ENCODE results near the gene ERC2. TPM values are rescaled to one million over a fixed set of nuclear protein-coding genes. Genes with fewer than 3 reads are reported as not detected.
"Not testable (repeated sequence)": the region's sequence is repeated elsewhere in the genome, so short reads cannot be mapped to it uniquely, and the experiment has no call there.

The ERC2 gene
- total RNA-seq, 1 donor from 2014 or later, result not detected

DNA sequence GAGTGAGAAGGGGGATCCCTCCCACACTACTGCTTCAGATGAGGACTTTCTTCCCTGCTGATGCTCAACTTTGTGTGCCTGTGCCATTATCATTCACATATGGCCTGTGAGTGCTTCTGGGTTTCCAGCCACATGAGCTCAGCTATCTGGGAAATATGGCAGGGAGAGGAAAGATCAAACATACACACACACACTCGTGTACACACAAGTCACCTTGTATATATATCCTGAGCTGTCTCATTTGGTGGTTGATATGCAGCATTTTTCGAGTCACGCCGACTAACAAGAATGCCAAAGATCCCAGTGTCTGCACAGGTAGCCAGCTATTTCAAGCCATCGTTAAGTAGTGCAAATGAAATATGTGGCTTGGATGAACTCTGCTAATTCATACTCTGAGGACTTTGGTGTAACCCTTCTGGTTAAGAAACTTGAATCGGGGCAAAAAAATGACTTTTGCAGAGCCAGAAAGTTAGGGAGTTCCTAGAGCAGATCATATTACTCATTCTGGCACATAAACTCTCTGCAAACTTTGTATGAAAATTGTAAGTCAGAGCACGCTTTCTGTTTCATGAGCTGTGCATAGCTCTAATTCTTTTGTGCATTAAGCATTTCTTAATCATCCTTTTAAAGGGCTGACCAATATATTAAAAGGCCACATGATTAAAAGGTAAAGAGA is 956.2 kb downstream of the ERC2 start:
- Mint-ChIP-seq H3K9me3 (no peaks in the 10 kb centered on the region), H3K27ac (no peak overlapping the region)
- DNase-seq, result no peak

GRCh38 chr3:55508335-55508734 is 959.9 kb downstream of the ERC2 start:
- H3K4me3 Mint-ChIP-seq, result no peak overlapping the region
- no peaks in the 10 kb centered on the region for H3K4me1 Mint-ChIP-seq
- intact Hi-C loops (cut with micrococcal nuclease), result no loop called here
- H3K9me3 Mint-ChIP-seq, result no peaks in the 10 kb centered on the region
- no peak overlapping the region for H3K27ac Mint-ChIP-seq
- no peak for DNase-seq
- H3K36me3 Mint-ChIP-seq (ENCODE audit: low read depth), result no peaks in the 10 kb centered on the region
- H3K27me3 Mint-ChIP-seq, result no peaks in the 10 kb centered on the region

More for the DNA sequence above, 956.2 kb downstream of the ERC2 start:
- H3K4me1 Mint-ChIP-seq, result no peaks in the 10 kb centered on the region
- intact Hi-C loops (cut with micrococcal nuclease), result no loop called here
- no peaks in the 10 kb centered on the region for H3K36me3 Mint-ChIP-seq (ENCODE audit: low read depth)
- no peak overlapping the region for H3K4me3 Mint-ChIP-seq
- no peaks in the 10 kb centered on the region for H3K27me3 Mint-ChIP-seq

DNA sequence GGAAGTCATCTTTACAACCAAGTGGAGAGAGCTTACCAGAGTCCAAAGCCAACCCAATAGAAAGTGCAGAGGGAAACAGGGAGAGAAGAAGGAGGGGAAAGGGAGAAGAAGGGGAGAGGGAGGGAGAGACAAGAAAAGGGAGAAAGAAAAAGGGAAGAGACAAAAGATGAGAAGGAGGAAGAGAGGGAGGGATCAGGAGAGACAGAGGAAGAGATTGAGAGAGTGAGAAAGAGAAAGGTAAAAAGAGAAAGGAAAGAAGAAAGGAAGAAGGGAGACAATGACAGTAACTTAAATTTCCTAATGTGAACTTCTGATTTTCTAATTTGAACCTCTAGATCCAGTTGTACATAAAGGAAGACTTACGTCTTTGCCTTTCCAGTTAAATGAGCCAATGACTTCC is 960.5 kb downstream of the ERC2 start:
- H3K27me3 Mint-ChIP-seq, result no peaks in the 10 kb centered on the region
- no peaks in the 10 kb centered on the region for H3K36me3 Mint-ChIP-seq (ENCODE audit: low read depth)
- intact Hi-C loops (cut with micrococcal nuclease), result no loop called here
- H3K9me3 Mint-ChIP-seq, result no peaks in the 10 kb centered on the region
- no peak overlapping the region for H3K4me3 Mint-ChIP-seq
- no peaks in the 10 kb centered on the region for H3K4me1 Mint-ChIP-seq
- no peak overlapping the region for H3K27ac Mint-ChIP-seq
- DNase-seq, result no peak

- H3K4me3 Mint-ChIP-seq, result no peak overlapping the region
- no peaks in the 10 kb centered on the region for H3K27me3 Mint-ChIP-seq
- no peaks in the 10 kb centered on the region for H3K9me3 Mint-ChIP-seq
- H3K36me3 Mint-ChIP-seq (ENCODE audit: low read depth), result no peaks in the 10 kb centered on the region
- no peaks in the 10 kb centered on the region for H3K4me1 Mint-ChIP-seq
- DNase-seq, result no peak
- intact Hi-C loops (cut with micrococcal nuclease), result no loop called here
- H3K27ac Mint-ChIP-seq, result no peak overlapping the region
Measured at GRCh38 chr3:55505776-55506175, 962.5 kb downstream of the ERC2 start.

GRCh38 chr3:55505102-55505501 is 963.2 kb downstream of the ERC2 start:
- H3K27ac Mint-ChIP-seq; H3K4me1 Mint-ChIP-seq; DNase-seq; H3K36me3 Mint-ChIP-seq (ENCODE audit: low read depth); H3K4me3 Mint-ChIP-seq; H3K9me3 Mint-ChIP-seq; intact Hi-C loops (cut with micrococcal nuclease); H3K27me3 Mint-ChIP-seq: not testable (repeated sequence)

- H3K27me3 Mint-ChIP-seq, result no peaks in the 10 kb centered on the region
Measured at GRCh38 chr3:55501905-55502304, 966.4 kb downstream of the ERC2 start.

DNA sequence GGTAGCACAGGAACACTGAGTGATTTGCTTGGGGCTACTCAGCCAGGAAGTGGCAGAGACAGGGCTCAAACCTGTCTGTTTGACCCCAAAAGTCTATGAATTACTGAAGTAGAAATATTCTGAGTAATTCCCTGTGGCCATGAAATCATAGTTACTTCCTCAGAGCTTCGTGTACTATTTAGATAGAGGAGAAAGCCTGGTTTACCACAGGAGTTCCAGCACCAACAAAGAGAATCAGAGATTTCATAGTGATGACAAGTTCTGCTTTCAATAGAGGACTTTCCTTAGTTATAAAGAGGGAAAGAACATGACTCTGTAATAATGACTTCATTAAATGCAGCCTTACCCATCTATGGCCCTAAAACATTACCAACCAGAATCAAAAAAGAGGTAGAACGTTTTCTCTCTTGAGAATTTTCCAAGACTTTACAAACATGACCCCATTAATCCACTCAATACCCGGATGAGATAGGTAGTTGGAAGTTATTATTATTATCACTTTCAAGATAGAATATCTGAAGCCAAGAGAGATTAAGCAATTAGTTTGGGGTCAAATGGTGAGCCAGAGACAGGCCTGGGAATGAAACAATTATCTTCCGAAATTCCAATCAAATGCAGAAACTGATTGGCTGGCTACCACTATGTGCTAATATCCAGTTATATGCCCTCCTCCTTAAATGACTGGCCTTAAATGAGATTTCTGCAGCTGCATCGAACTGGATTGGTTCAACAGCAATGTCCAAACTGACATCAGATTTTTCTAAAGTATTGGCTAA is 967.5 kb downstream of the ERC2 start:
- no peak overlapping the region for H3K27ac Mint-ChIP-seq
- intact Hi-C loops (cut with micrococcal nuclease), result no loop called here
- DNase-seq, result no peak
- peaks cover 2% of the 10 kb centered on the region for H3K27me3 Mint-ChIP-seq
- H3K4me1 Mint-ChIP-seq, result no peaks in the 10 kb centered on the region
- H3K9me3 Mint-ChIP-seq, result no peaks in the 10 kb centered on the region
- H3K4me3 Mint-ChIP-seq, result no peak overlapping the region
- H3K36me3 Mint-ChIP-seq (ENCODE audit: low read depth), result no peaks in the 10 kb centered on the region

More at GRCh38 chr3:55501905-55502304, 966.4 kb downstream of the ERC2 start:
- Mint-ChIP-seq H3K27ac (no peak overlapping the region), H3K9me3 (no peaks in the 10 kb centered on the region), H3K4me3 (no peak overlapping the region), H3K36me3 (ENCODE audit: low read depth) (no peaks in the 10 kb centered on the region), H3K4me1 (no peaks in the 10 kb centered on the region)
- DNase-seq, result no peak
- intact Hi-C loops (cut with micrococcal nuclease), result no loop called here

DNA sequence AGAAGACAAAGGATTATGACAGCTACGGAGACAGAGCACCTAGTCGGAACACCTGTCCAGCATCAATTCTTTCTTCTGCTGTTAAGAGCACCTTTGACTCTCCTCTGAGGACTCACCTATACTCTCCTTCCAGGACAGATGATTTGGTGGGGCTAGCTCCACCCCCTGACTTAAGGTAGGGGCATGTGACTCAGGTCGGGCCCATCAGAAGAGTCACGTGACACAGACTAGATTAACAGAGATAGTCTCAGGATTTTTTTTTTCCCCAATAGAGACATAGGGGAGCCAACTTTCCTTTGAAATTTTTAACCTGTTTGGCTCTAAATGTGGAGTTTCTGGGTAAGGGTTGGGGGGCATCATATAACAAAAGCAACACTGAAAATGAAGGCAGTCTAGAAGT is 969.7 kb downstream of the ERC2 start:
- Mint-ChIP-seq H3K36me3 (ENCODE audit: low read depth) (no peaks in the 10 kb centered on the region), H3K4me3 (no peak overlapping the region), H3K9me3 (no peaks in the 10 kb centered on the region), H3K27ac (no peak overlapping the region), H3K4me1 (no peaks in the 10 kb centered on the region), H3K27me3 (peaks cover 2% of the 10 kb centered on the region)
- intact Hi-C loops (cut with micrococcal nuclease), result no loop called here
- DNase-seq, result no peak

- H3K27me3 Mint-ChIP-seq, result peaks cover 4% of the 10 kb centered on the region
- H3K9me3 Mint-ChIP-seq, result no peaks in the 10 kb centered on the region
- no peaks in the 10 kb centered on the region for H3K4me1 Mint-ChIP-seq
- no peak for DNase-seq
- H3K4me3 Mint-ChIP-seq, result no peak overlapping the region
- intact Hi-C loops (cut with micrococcal nuclease), result no loop called here
- H3K27ac Mint-ChIP-seq, result no peak overlapping the region
- no peaks in the 10 kb centered on the region for H3K36me3 Mint-ChIP-seq (ENCODE audit: low read depth)
Measured at GRCh38 chr3:55497250-55497649, 971.0 kb downstream of the ERC2 start.

GRCh38 chr3:55494976-55495375 is 973.3 kb downstream of the ERC2 start:
- intact Hi-C loops (cut with micrococcal nuclease), result no loop called here
- peaks cover 18% of the 10 kb centered on the region for H3K27me3 Mint-ChIP-seq
- H3K9me3 Mint-ChIP-seq, result no peaks in the 10 kb centered on the region
- no peak overlapping the region for H3K27ac Mint-ChIP-seq
- no peak overlapping the region for H3K4me3 Mint-ChIP-seq
- DNase-seq, result no peak
- no peaks in the 10 kb centered on the region for H3K36me3 Mint-ChIP-seq (ENCODE audit: low read depth)
- H3K4me1 Mint-ChIP-seq, result no peaks in the 10 kb centered on the region

DNA sequence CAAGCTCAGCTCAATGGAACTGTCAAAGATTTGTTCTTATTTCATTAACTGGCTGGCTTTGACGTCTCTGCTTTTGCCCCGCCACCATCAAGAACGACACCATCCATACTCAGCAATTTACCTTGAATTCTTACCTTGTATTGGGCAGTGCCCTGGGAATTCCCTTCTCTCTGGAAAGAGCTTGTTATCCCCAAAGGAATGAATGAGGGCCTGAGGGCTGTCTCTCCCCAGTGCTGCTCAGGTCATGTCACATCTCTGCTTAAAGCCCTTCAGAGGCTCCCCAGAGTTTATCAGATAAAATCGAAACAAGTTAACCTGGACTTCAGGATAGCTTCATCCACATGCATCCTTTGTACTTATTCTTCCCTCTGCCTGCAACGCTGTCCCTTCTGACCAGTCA is 975.3 kb downstream of the ERC2 start:
- no peak for DNase-seq
- peaks cover 5% of the 10 kb centered on the region for H3K4me1 Mint-ChIP-seq
- peaks cover 34% of the 10 kb centered on the region for H3K27me3 Mint-ChIP-seq
- intact Hi-C loops (cut with micrococcal nuclease), result no loop called here
- no peak overlapping the region for H3K27ac Mint-ChIP-seq
- H3K36me3 Mint-ChIP-seq (ENCODE audit: low read depth), result peaks cover 2% of the 10 kb centered on the region
- no peak overlapping the region for H3K4me3 Mint-ChIP-seq
- no peaks in the 10 kb centered on the region for H3K9me3 Mint-ChIP-seq

DNA sequence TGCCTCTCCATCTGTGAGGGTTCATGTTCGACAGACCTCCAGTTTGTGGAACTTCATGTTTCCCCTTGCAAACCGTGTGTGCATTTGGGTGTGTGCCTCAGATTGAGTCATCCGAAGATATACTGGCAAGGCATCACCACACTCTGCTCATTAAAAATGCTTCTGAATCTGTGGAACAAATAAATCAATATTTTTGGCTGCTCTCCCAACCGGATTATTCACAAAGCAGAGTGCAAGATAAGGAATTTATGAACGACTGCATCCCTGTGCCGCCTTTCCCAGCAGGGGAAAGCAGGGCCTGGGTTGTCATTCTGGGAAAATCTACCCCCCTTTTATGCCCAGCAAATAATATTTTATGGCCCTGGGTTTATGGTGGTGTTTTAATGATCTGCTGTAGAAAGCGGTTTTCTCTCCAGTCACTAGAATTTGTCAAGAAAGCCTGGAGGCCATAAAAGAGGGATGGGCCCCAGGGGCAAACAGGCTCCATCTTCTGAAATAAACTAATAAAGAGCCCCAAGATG is 976.9 kb downstream of the ERC2 start:
- DNase-seq, result no peak
- Mint-ChIP-seq H3K9me3 (no peaks in the 10 kb centered on the region), H3K36me3 (ENCODE audit: low read depth) (peaks cover 3% of the 10 kb centered on the region), H3K27ac (no peak overlapping the region), H3K4me1 (peaks cover 9% of the 10 kb centered on the region), H3K4me3 (no peak overlapping the region), H3K27me3 (peaks cover 48% of the 10 kb centered on the region)
- intact Hi-C loops (cut with micrococcal nuclease), result no loop called here

- no peak overlapping the region for H3K27ac Mint-ChIP-seq
- H3K27me3 Mint-ChIP-seq, result peaks cover 53% of the 10 kb centered on the region
- peaks cover 3% of the 10 kb centered on the region for H3K36me3 Mint-ChIP-seq (ENCODE audit: low read depth)
- no peak overlapping the region for H3K4me3 Mint-ChIP-seq
- H3K9me3 Mint-ChIP-seq, result no peaks in the 10 kb centered on the region
- DNase-seq, result no peak
- intact Hi-C loops (cut with micrococcal nuclease), result no loop called here
- peaks cover 9% of the 10 kb centered on the region for H3K4me1 Mint-ChIP-seq
Measured at GRCh38 chr3:55490276-55490913, 977.9 kb downstream of the ERC2 start.

GRCh38 chr3:55489798-55490132 is 978.5 kb downstream of the ERC2 start:
- DNase-seq, result no peak
- Mint-ChIP-seq H3K36me3 (ENCODE audit: low read depth) (peaks cover 3% of the 10 kb centered on the region), H3K27me3 (peaks cover 58% of the 10 kb centered on the region), H3K9me3 (no peaks in the 10 kb centered on the region), H3K4me1 (peaks cover 9% of the 10 kb centered on the region), H3K4me3 (peak overlapping the region; percentile 6), H3K27ac (no peak overlapping the region)
- intact Hi-C loops (cut with micrococcal nuclease), result no loop called here
